K562 (cell line): ENCODE measurements around the gene USP15. TPM values are rescaled to one million over a fixed set of nuclear protein-coding genes. Genes with fewer than 3 reads are reported as not detected.

Experiments
- ESRRB ChIP-seq: fragments of 250-450 bp; sonication (Bioruptor Pico); IDR thresholded peaks from 2 replicates; pipeline ENCODE4 v1.5.0; 2020; ENCODE audit warnings: mild to moderate bottlenecking, moderate library complexity, borderline replicate concordance
- FOS ChIP-seq: IDR thresholded peaks from 3 replicates; pipeline ENCODE4 v1.6.1; 2011; ENCODE audit not compliant: insufficient read length; ENCODE audit errors: extremely low read depth
- GABPB2 ChIP-seq: fragments of 250-450 bp; sonication (Bioruptor Pico); conservative IDR thresholded peaks from 2 replicates; pipeline ENCODE4 v1.5.1; 2021; ENCODE audit warnings: mild to moderate bottlenecking
- HMG20A ChIP-seq: fragments of 450-650 bp; formaldehyde crosslinking; conservative IDR thresholded peaks from 2 replicates; pipeline ENCODE4 v1.4.0; 2020; ENCODE audit warnings: mild to moderate bottlenecking, mixed read lengths
- KLF6 ChIP-seq: fragments of 250-450 bp; sonication (Bioruptor Pico); IDR thresholded peaks from 2 replicates; pipeline ENCODE4 v1.4.0; 2020; ENCODE audit warnings: mild to moderate bottlenecking, moderate library complexity, borderline replicate concordance
- MEF2A ChIP-seq: IDR thresholded peaks from 2 replicates; pipeline ENCODE4 v1.6.1; 2011; ENCODE audit warnings: low read depth, mild to moderate bottlenecking, low read length, moderate library complexity; ENCODE audit not compliant: control insufficient read depth
- MTF1 ChIP-seq: fragments of 250-450 bp; sonication (Bioruptor Pico); IDR thresholded peaks from 2 replicates; pipeline ENCODE4 v1.9.0; 2021; ENCODE audit warnings: moderate library complexity, mild to moderate bottlenecking, inconsistent platforms, borderline replicate concordance
- NFXL1 ChIP-seq: fragments of 450-650 bp; formaldehyde crosslinking; IDR thresholded peaks from 2 replicates; pipeline ENCODE4 v1.4.0; 2021; ENCODE audit warnings: mild to moderate bottlenecking
- POLR2B ChIP-seq: fragments of 450-650 bp; IDR thresholded peaks from 2 replicates; pipeline ENCODE4 v1.6.1; 2018; ENCODE audit warnings: low read depth; ENCODE audit not compliant: partially characterized antibody
- PYGO2 ChIP-seq: fragments of 450-650 bp; IDR thresholded peaks from 2 replicates; pipeline ENCODE4 v1.6.1; 2016; ENCODE audit warnings: mild to moderate bottlenecking, missing genetic modification characterization, moderate library complexity, missing compliant biosample characterization
- RHOXF2B ChIP-seq: fragments of 250-450 bp; sonication (Bioruptor Pico); conservative IDR thresholded peaks from 2 replicates; pipeline ENCODE4 v1.5.1; 2021
- SLC30A9 ChIP-seq: fragments of 250-450 bp; sonication (Bioruptor Pico); IDR thresholded peaks from 2 replicates; pipeline ENCODE4 v1.8.0; 2022; ENCODE audit warnings: mild to moderate bottlenecking, moderate library complexity
- SMAD3 ChIP-seq: fragments of 450-650 bp; formaldehyde crosslinking; conservative IDR thresholded peaks from 2 replicates; pipeline ENCODE4 v1.4.0; 2020; ENCODE audit warnings: mild to moderate bottlenecking
- SUPT5H ChIP-seq: fragments of 450-650 bp; IDR thresholded peaks from 2 replicates; pipeline ENCODE4 v1.6.1; 2016
- ZNF282 ChIP-seq: sonication (generic); formaldehyde crosslinking; IDR thresholded peaks from 2 replicates; pipeline ENCODE4 v1.8.1; 2023; ENCODE audit warnings: missing genetic modification reagents
- ZNF311 ChIP-seq: fragments of 250-450 bp; sonication (Bioruptor Pico); IDR thresholded peaks from 2 replicates; pipeline ENCODE4 v1.4.0; 2020; ENCODE audit warnings: mild to moderate bottlenecking, moderate library complexity
- ZNF354B ChIP-seq: fragments of 250-450 bp; sonication (Bioruptor Pico); IDR thresholded peaks from 2 replicates; pipeline ENCODE4 v1.4.0; 2020
- ZNF395 ChIP-seq: fragments of 200-800 bp; sonication (Bioruptor generic); IDR thresholded peaks from 2 replicates; pipeline ENCODE4 v1.6.1; 2017; ENCODE audit warnings: missing genetic modification characterization, missing compliant biosample characterization
- ZNF717 ChIP-seq: fragments of 250-450 bp; sonication (Bioruptor Pico); IDR thresholded peaks from 2 replicates; pipeline ENCODE4 v1.5.0; 2021
- polyA plus RNA-seq, 8 experiments: library from polyadenylated mRNA; depleted of rRNA in 4 of 8; stranded (reverse) in 5 of 8; unstranded in 3 of 8; fragments of >200 nt; fragmentation: Nextera tagmentation in 2 of 8; fragmentation: Illumina TruSeq in 1 of 8; extraction: Ambion mirVana in 2 of 8; extraction: Trizol in 1 of 8; gene quantifications; 2 replicates each; pipeline versions ENCODE4 v1.2.1 to v1.2.3, GENCODE V29; 2011 to 2014; ENCODE audit warnings: inconsistent platforms in 1 of 8, missing spikeins in 1 of 8
- total RNA-seq, 7 experiments: library from RNA; depleted of rRNA in 6 of 7; stranded (reverse); fragments of >200 nt in 6 of 7; fragmentation: Illumina TruSeq in 2 of 7; extraction: Trizol in 2 of 7; gene quantifications; 2 replicates each; pipeline versions ENCODE4 v1.2.1 to v1.2.3, GENCODE V29; 2011 to 2021; ENCODE audit warnings: low replicate concordance in 1 of 7
- TF ChIP-seq, protein P1 (sequence below): fragments of 200-800 bp; sonication (Bioruptor generic); IDR thresholded peaks from 2 replicates; pipeline ENCODE4 v1.6.1; 2016; ENCODE audit warnings: missing genetic modification characterization, missing compliant biosample characterization
- TF ChIP-seq, protein P2 (sequence below): fragments of 200-400 bp; formaldehyde crosslinking; IDR thresholded peaks from 2 replicates; pipeline ENCODE4 v1.6.1; 2017; ENCODE audit warnings: mild to moderate bottlenecking, low read depth, low read length, moderate library complexity

USP15 gene
- total and polyA plus RNA-seq, 9 of the 15 experiments (the other 6 are each of a cell fraction or from before 2014, with no cell fraction given): 140 to 272 (median 182) TPM

GRCh38 chr12:62260733-62261683 lies 804 bp downstream of the USP15 start (continued):
- TF ChIP-seq, protein P1, sequence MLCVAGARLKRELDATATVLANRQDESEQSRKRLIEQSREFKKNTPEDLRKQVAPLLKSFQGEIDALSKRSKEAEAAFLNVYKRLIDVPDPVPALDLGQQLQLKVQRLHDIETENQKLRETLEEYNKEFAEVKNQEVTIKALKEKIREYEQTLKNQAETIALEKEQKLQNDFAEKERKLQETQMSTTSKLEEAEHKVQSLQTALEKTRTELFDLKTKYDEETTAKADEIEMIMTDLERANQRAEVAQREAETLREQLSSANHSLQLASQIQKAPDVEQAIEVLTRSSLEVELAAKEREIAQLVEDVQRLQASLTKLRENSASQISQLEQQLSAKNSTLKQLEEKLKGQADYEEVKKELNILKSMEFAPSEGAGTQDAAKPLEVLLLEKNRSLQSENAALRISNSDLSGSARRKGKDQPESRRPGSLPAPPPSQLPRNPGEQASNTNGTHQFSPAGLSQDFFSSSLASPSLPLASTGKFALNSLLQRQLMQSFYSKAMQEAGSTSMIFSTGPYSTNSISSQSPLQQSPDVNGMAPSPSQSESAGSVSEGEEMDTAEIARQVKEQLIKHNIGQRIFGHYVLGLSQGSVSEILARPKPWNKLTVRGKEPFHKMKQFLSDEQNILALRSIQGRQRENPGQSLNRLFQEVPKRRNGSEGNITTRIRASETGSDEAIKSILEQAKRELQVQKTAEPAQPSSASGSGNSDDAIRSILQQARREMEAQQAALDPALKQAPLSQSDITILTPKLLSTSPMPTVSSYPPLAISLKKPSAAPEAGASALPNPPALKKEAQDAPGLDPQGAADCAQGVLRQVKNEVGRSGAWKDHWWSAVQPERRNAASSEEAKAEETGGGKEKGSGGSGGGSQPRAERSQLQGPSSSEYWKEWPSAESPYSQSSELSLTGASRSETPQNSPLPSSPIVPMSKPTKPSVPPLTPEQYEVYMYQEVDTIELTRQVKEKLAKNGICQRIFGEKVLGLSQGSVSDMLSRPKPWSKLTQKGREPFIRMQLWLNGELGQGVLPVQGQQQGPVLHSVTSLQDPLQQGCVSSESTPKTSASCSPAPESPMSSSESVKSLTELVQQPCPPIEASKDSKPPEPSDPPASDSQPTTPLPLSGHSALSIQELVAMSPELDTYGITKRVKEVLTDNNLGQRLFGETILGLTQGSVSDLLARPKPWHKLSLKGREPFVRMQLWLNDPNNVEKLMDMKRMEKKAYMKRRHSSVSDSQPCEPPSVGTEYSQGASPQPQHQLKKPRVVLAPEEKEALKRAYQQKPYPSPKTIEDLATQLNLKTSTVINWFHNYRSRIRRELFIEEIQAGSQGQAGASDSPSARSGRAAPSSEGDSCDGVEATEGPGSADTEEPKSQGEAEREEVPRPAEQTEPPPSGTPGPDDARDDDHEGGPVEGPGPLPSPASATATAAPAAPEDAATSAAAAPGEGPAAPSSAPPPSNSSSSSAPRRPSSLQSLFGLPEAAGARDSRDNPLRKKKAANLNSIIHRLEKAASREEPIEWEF (CRISPR knock-in tag): no peak
- no peak for TF ChIP-seq ZNF354B (CRISPR knock-in tag)
- no peak for TF ChIP-seq HMG20A (CRISPR knock-in tag)
- no peak for TF ChIP-seq ZNF282
- TF ChIP-seq GABPB2: no peak
- TF ChIP-seq POLR2B: no peak
- no peak for TF ChIP-seq PYGO2 (tag)
- TF ChIP-seq KLF6 (CRISPR knock-in tag): no peak
- TF ChIP-seq RHOXF2B (CRISPR knock-in tag): no peak
- no peak for TF ChIP-seq ESRRB (CRISPR knock-in tag)
- TF ChIP-seq SMAD3 (CRISPR knock-in tag): no peak
- TF ChIP-seq FOS: no peak
- TF ChIP-seq, protein P2, sequence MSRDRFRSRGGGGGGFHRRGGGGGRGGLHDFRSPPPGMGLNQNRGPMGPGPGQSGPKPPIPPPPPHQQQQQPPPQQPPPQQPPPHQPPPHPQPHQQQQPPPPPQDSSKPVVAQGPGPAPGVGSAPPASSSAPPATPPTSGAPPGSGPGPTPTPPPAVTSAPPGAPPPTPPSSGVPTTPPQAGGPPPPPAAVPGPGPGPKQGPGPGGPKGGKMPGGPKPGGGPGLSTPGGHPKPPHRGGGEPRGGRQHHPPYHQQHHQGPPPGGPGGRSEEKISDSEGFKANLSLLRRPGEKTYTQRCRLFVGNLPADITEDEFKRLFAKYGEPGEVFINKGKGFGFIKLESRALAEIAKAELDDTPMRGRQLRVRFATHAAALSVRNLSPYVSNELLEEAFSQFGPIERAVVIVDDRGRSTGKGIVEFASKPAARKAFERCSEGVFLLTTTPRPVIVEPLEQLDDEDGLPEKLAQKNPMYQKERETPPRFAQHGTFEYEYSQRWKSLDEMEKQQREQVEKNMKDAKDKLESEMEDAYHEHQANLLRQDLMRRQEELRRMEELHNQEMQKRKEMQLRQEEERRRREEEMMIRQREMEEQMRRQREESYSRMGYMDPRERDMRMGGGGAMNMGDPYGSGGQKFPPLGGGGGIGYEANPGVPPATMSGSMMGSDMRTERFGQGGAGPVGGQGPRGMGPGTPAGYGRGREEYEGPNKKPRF: no peak
- no peak for TF ChIP-seq NFXL1 (CRISPR knock-in tag)
- TF ChIP-seq MEF2A: no peak
- no peak for TF ChIP-seq ZNF717 (CRISPR knock-in tag)
- no peak for TF ChIP-seq SLC30A9 (CRISPR knock-in tag)
- TF ChIP-seq ZNF395 (CRISPR knock-in tag): peak; percentile 87; the same call in 1 of the 2 replicates
- no peak for TF ChIP-seq MTF1
- TF ChIP-seq ZNF311 (CRISPR knock-in tag): no peak
- TF ChIP-seq SUPT5H: no peak
